Right lobe of liver (tissue), 4 donors: ENCODE data around the gene CDKL1.

ENCODE experiments used
- CTCF ChIP-seq, 4 donors: fragments of 200-600 bp in 3 of 4; fragments of 450-650 bp in 1 of 4; IDR thresholded peaks; one replicate each; pipeline versions ENCODE4 v1.5.1 to v1.8.0; 2016 to 2022; ENCODE audit warnings: antibody characterized with exemption in 4 of 4, mild to moderate bottlenecking in 2 of 4
- POLR2A ChIP-seq: fragments of 450-650 bp; IDR thresholded peaks from one replicate; pipeline ENCODE4 v1.6.1; 2017; ENCODE audit warnings: antibody characterized with exemption, mild to moderate bottlenecking
- donor health status: DM: no; HTN: no; CAD: no.
- donor health status: DM: no; HTN: no; CAD: no.
- donor health status: DM: no; HTN: yes; CAD: no.

GRCh38 chr14:50301914-50302313 lies 94.8 kb downstream of the CDKL1 start:
- TF ChIP-seq POLR2A: no peak
- no peak for TF ChIP-seq CTCF (IDR thresholded peaks at IDR 0.05)
